B cell (primary cell): ENCODE data around the gene ACSBG1. TPM values are rescaled to one million over a fixed set of nuclear protein-coding genes. Genes with fewer than 3 reads are reported as not detected.

ENCODE experiments used
- ATAC-seq: fragments of 200-7000 bp; cut with Tn5 transposase; one replicate; pipeline ENCODE4 v1.10.0; 2021; ENCODE audit warnings: low read depth, mild to moderate bottlenecking, moderate number of reproducible peaks, moderate library complexity
- CTCF ChIA-PET: fragments of 350-600 bp; sonication (Branson Sonifier 250); formaldehyde crosslinking; loops from one replicate; lab custom pipeline; 2021; ENCODE audit warnings: antibody characterized with exemption, inconsistent platforms; lab: Charles Lee
- POLR2A ChIA-PET: fragments of 350-600 bp; sonication (Branson Sonifier 250); formaldehyde crosslinking; loops from one replicate; lab custom pipeline; 2021; ENCODE audit warnings: antibody characterized with exemption; lab: Charles Lee
- DNase-seq: peaks from one replicate; pipeline ENCODE4 v3.0.0; 2013
- H2AFZ ChIP-seq: 2 replicates; pipeline ENCODE4 v1.6.1; 2012; ENCODE audit warnings: mild to moderate bottlenecking, low read depth, low read length; ENCODE audit not compliant: insufficient read depth, poor library complexity, severe bottlenecking
- H3K27ac ChIP-seq, 2 donors: 1 replicate in 1 of 2; 2 replicates in 1 of 2; pipeline ENCODE4 v1.5.1; 2012 to 2013; ENCODE audit warnings: low read length in 2 of 2, mild to moderate bottlenecking in 2 of 2, moderate library complexity in 1 of 2
- H3K27me3 ChIP-seq, 4 experiments: fragments of 200-600 bp in 1 of 4; sonication (generic) in 1 of 4; replicated peaks in 1 of 4; 1 replicate in 2 of 4; 2 replicates in 2 of 4; pipeline versions ENCODE4 v1.6.1 to v1.7.0; 2013 to 2016; ENCODE audit warnings: low read length in 3 of 4, mild to moderate bottlenecking in 2 of 4, mixed read lengths in 1 of 4, moderate library complexity in 1 of 4; ENCODE audit not compliant: insufficient read depth in 4 of 4, control insufficient read depth in 3 of 4; ENCODE audit errors: control extremely low read depth in 1 of 4
- H3K36me3 ChIP-seq, 2 experiments: replicated peaks in 1 of 2; 1 replicate in 1 of 2; 2 replicates in 1 of 2; pipeline versions ENCODE4 v1.6.1 to v1.7.1; 2013; ENCODE audit warnings: low read length in 1 of 2; ENCODE audit not compliant: insufficient read depth in 2 of 2, control insufficient read depth in 1 of 2; ENCODE audit errors: control extremely low read depth in 1 of 2, extremely low read depth in 1 of 2
- H3K4me1 ChIP-seq, 2 donors: fragments of 200-600 bp in 1 of 2; sonication (generic) in 1 of 2; 1 replicate in 1 of 2; 2 replicates in 1 of 2; pipeline versions ENCODE4 v1.5.1 to v1.6.1; 2013 to 2017; ENCODE audit warnings: low read length in 2 of 2; ENCODE audit not compliant: control insufficient read depth in 2 of 2, insufficient read depth in 2 of 2
- H3K4me2 ChIP-seq: replicated peaks from 2 replicates; pipeline ENCODE3; 2012; ENCODE audit warnings: mild to moderate bottlenecking, low read depth, low read length; ENCODE audit not compliant: poor library complexity, severe bottlenecking
- H3K4me3 ChIP-seq, 5 experiments: fragments of 200-600 bp in 1 of 5; sonication (generic) in 1 of 5; 1 replicate in 3 of 5; 2 replicates in 2 of 5; pipeline versions ENCODE4 v1.5.1 to v1.7.0; 2011 to 2016; ENCODE audit warnings: low read length in 4 of 5, mild to moderate bottlenecking in 4 of 5, low read depth in 2 of 5, control low read depth in 1 of 5, moderate library complexity in 1 of 5; ENCODE audit not compliant: insufficient read depth in 1 of 5; ENCODE audit errors: control extremely low read depth in 1 of 5, extremely low read depth in 1 of 5
- H3K79me2 ChIP-seq: fragments of 200-600 bp; sonication (generic); one replicate; pipeline ENCODE4 v1.6.0; 2016; ENCODE audit warnings: low read length; ENCODE audit not compliant: control insufficient read depth, insufficient read depth
- H3K9ac ChIP-seq: fragments of 200-600 bp; sonication (generic); 2 replicates; pipeline ENCODE4 v1.6.1; 2017; ENCODE audit warnings: mild to moderate bottlenecking, low read length, moderate library complexity
- H3K9me3 ChIP-seq, 3 donors: one replicate each; pipeline versions ENCODE4 v1.6.1 to v1.7.1; 2013; ENCODE audit warnings: low read length in 2 of 3; ENCODE audit not compliant: control insufficient read depth in 2 of 3, insufficient read depth in 1 of 3; ENCODE audit errors: control extremely low read depth in 1 of 3
- H4K20me1 ChIP-seq: 2 replicates; pipeline ENCODE4 v1.6.0; 2012; ENCODE audit warnings: mild to moderate bottlenecking, low read length; ENCODE audit not compliant: insufficient read depth, control insufficient read depth, poor library complexity, severe bottlenecking
- H3K27ac Mint-ChIP-seq: one replicate; pipeline ENCODE4 v1.8.0; 2021; ENCODE audit warnings: mixed read lengths
- H3K27me3 Mint-ChIP-seq: one replicate; pipeline ENCODE4 v1.8.0; 2021; ENCODE audit warnings: mixed read lengths
- H3K4me1 Mint-ChIP-seq: one replicate; pipeline ENCODE4 v1.8.0; 2021; ENCODE audit warnings: mixed read lengths
- H3K4me3 Mint-ChIP-seq: one replicate; pipeline ENCODE4 v1.8.0; 2021; ENCODE audit warnings: mixed read lengths
- H3K9me3 Mint-ChIP-seq: one replicate; pipeline ENCODE4 v1.8.0; 2022; ENCODE audit warnings: mixed read lengths; ENCODE audit not compliant: insufficient read depth
- EZH2 ChIP-seq: IDR thresholded peaks from 2 replicates; pipeline ENCODE4 v1.6.1; 2012; ENCODE audit warnings: borderline replicate concordance, low read depth, mild to moderate bottlenecking, moderate library complexity, low read length; ENCODE audit not compliant: insufficient read depth, poor library complexity, severe bottlenecking
- WGBS: methylation state at CpG from one replicate; pipeline ENCODE4 v1.1.5; 2013; ENCODE audit warnings: missing lambda C conversion rate; ENCODE audit not compliant: insufficient coverage; 5-methylcytosine and 5-hydroxymethylcytosine counted together
- intact Hi-C: fragments of 100-400 bp; cut with micrococcal nuclease; formaldehyde crosslinking; loops from one replicate; pipeline ENCODE4 v1.10.0; 2022
- polyA plus RNA-seq: library from polyadenylated mRNA; depleted of rRNA; stranded (reverse); fragments of >200 nt; gene quantifications from 2 replicates; pipeline ENCODE4 v1.2.3, GENCODE V29; 2012
- total RNA-seq, 2 donors: library from RNA; stranded (reverse); fragments of 120-200 nt in 1 of 2; gene quantifications; 1 replicate in 1 of 2; 2 replicates in 1 of 2; pipeline versions ENCODE4 v1.2.3 to v1.2.4, GENCODE V29; 2013 to 2022
- TF ChIP-seq, protein P1 (sequence below): fragments of 200-600 bp; IDR thresholded peaks from one replicate; pipeline ENCODE4 v1.8.0; 2022; ENCODE audit warnings: antibody characterized with exemption, mild to moderate bottlenecking

The ACSBG1 gene
- total and polyA plus RNA-seq, 2 donors (not counting 1 experiment from before 2014, with no cell fraction given) = 0.03 to 0.07 TPM

DNA sequence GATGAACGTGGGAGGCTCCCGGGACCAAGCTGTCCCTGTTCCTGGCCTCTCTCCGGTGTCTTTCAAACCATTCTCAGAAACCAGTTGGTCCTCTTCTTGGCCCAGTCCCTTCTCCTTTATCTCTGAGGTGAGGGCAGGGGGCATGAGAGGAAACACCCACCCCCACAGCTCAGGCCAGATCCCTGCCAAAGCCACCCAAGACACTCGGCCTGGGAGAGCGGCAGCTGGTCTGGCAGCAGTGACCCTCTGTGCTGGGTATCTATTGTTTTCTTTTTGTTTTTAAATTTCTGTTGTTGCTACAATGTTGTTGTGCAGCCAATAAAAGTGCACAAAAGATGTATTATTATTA lies 27.3 kb downstream of the ACSBG1 start:
- peaks cover 19% of the 10 kb centered on the region for H3K27me3 Mint-ChIP-seq
- no peak overlapping the region for H3K9ac ChIP-seq
- no peak overlapping the region for H3K4me3 Mint-ChIP-seq
- CTCF ChIA-PET = interaction anchor here (0.7 to 2.4 kb wide), 3 partner anchors 12 to 33 kb away, joined by 3 to 6 read pairs (median 3); no protein-coding TSS in a partner anchor
- DNase-seq (no peak), ATAC-seq (no peak)
- no peaks in the 10 kb centered on the region for H3K79me2 ChIP-seq
- H3K4me3 ChIP-seq = no peak overlapping the region
- H3K4me1 Mint-ChIP-seq = no peaks in the 10 kb centered on the region
- H3K36me3 ChIP-seq = no peaks in the 10 kb centered on the region
- H3K4me1 ChIP-seq = no peaks in the 10 kb centered on the region
- H3K27ac Mint-ChIP-seq = no peak overlapping the region
- POLR2A ChIA-PET = no interaction called here
- intact Hi-C loops = no loop called here
- WGBS = no CpG with 5 or more reads among the region's 5 CpGs
- H3K9me3 ChIP-seq = no peaks in the 10 kb centered on the region
- TF ChIP-seq EZH2 = no peak
- TF ChIP-seq, protein P1, sequence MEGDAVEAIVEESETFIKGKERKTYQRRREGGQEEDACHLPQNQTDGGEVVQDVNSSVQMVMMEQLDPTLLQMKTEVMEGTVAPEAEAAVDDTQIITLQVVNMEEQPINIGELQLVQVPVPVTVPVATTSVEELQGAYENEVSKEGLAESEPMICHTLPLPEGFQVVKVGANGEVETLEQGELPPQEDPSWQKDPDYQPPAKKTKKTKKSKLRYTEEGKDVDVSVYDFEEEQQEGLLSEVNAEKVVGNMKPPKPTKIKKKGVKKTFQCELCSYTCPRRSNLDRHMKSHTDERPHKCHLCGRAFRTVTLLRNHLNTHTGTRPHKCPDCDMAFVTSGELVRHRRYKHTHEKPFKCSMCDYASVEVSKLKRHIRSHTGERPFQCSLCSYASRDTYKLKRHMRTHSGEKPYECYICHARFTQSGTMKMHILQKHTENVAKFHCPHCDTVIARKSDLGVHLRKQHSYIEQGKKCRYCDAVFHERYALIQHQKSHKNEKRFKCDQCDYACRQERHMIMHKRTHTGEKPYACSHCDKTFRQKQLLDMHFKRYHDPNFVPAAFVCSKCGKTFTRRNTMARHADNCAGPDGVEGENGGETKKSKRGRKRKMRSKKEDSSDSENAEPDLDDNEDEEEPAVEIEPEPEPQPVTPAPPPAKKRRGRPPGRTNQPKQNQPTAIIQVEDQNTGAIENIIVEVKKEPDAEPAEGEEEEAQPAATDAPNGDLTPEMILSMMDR = no peak
- H3K27me3 ChIP-seq = peaks cover 0 to 2% (median 0%) of the 10 kb centered on the region in 4 experiments
- H3K4me2 ChIP-seq = no peak overlapping the region
- H3K9me3 Mint-ChIP-seq = no peaks in the 10 kb centered on the region
- no peaks in the 10 kb centered on the region for H4K20me1 ChIP-seq
- H3K27ac ChIP-seq = no peak overlapping the region
- no peak overlapping the region for H2AFZ ChIP-seq

DNA sequence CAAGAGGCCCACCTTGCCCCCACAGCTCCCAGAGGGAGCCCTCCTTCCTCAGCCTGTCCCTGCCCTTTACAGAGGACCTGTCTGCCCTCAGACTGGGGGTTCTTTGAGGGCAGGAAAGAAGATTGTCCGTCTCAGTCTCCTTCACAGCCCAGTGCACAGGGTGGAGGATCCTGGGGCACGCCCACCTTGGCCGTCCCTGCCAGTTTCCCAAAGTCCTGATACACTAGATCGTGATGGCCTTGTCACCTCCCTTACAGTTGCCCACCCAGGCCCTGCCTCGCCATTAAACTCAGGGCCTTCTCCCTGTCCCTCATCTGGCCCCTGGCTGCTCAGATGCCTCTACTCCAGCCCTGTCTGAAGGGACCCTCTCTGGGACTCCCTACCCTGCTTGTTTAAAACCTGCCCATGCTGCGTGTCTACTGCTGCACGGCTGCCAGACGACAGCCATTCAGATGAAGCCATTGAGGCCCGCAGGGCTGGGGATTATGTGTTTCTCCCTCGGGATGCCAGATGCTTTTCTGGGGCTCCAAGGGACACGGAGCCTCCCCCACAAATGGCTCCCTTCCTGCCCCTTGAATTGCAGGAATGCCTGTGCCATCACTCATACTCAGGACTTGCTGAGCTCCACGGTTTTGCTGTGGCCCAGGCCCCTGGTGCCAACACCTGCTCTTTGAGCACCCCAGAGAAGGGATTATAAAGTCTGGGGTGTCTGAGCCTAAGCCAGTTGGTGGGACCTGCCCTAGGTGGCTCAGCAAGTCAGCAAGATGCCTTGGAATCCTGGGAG lies 27.8 kb downstream of the ACSBG1 start:
- Histone ChIP-seq H3K4me1 (no peaks in the 10 kb centered on the region), H3K27me3 (peaks cover 0 to 2% (median 0%) of the 10 kb centered on the region in 4 experiments), H3K4me3 (no peak overlapping the region), H3K27ac (no peak overlapping the region), H3K9me3 (no peaks in the 10 kb centered on the region), H3K36me3 (no peaks in the 10 kb centered on the region), H4K20me1 (no peaks in the 10 kb centered on the region), H3K4me2 (no peak overlapping the region), H3K79me2 (no peaks in the 10 kb centered on the region), H2AFZ (no peak overlapping the region), H3K9ac (no peak overlapping the region)
- ChIA-PET CTCF (interaction anchor here (0.7 to 16.6 kb wide), 5 partner anchors 11 to 93 kb away, joined by 3 to 394 read pairs (median 6); no protein-coding TSS in a partner anchor), POLR2A (no interaction called here)
- H3K27me3 Mint-ChIP-seq = peaks cover 13% of the 10 kb centered on the region
- H3K9me3 Mint-ChIP-seq = no peaks in the 10 kb centered on the region
- TF ChIP-seq EZH2 = no peak
- intact Hi-C loops = no loop called here
- DNase-seq (no peak), ATAC-seq (no peak)
- no peaks in the 10 kb centered on the region for H3K4me1 Mint-ChIP-seq
- H3K4me3 Mint-ChIP-seq = no peak overlapping the region
- 87% methylated on average over 11 of the region's 12 CpGs for WGBS
- H3K27ac Mint-ChIP-seq = no peak overlapping the region
